Panc1 (cell line): Measurements from ENCODE around the gene SMIM7.

Source experiments
- CTCF ChIP-seq: fragments of 450-650 bp; IDR thresholded peaks from 2 replicates; pipeline ENCODE4 v1.5.1; 2017; ENCODE audit warnings: mild to moderate bottlenecking
- POLR2AphosphoS5 ChIP-seq: IDR thresholded peaks from 2 replicates; pipeline ENCODE4 v1.6.1; 2012; ENCODE audit warnings: mild to moderate bottlenecking, low read depth, low read length, moderate library complexity
- REST ChIP-seq, 2 experiments: IDR thresholded peaks; 2 replicates each; pipeline ENCODE4 v1.6.1; 2011 to 2012; ENCODE audit warnings: low read depth in 2 of 2, control low read depth in 1 of 2, low read length in 1 of 2, mild to moderate bottlenecking in 1 of 2, moderate library complexity in 1 of 2; ENCODE audit not compliant: insufficient read depth in 1 of 2
- TCF7L2 ChIP-seq: IDR thresholded peaks from 2 replicates; pipeline ENCODE4 v1.6.1; 2011; ENCODE audit warnings: mild to moderate bottlenecking, low read depth, low read length, inconsistent platforms

- no peak for TF ChIP-seq CTCF
- TF ChIP-seq TCF7L2, result no peak
- no peak for TF ChIP-seq POLR2AphosphoS5
- no peak for TF ChIP-seq REST (IDR thresholded peaks at IDR 0.05; ENCODE audit: insufficient read depth in 1 of 2, low read depth in 2 of 2, low read length in 1 of 2)
These were observed 18.2 kb downstream of the SMIM7 start for GRCh38 chr19:16641695-16642094.
